Measurements from ENCODE around the gene GALK2. TPM values are rescaled to one million over a fixed set of nuclear protein-coding genes. Genes with fewer than 3 reads are reported as not detected.
A peak's percentile ranks its signal among the peaks of the same experiment; 100 is the strongest.

Gene GALK2
- total and polyA plus RNA-seq, 2 experiments from 2014 or later = 27.5 to 28.1 TPM

- Histone ChIP-seq H3K36me3 (no peaks in the 10 kb centered on the region), H3K27me3 (no peaks in the 10 kb centered on the region), H3K4me1 (ENCODE audit: low read depth) (no peaks in the 10 kb centered on the region), H3K4me3 (no peak overlapping the region), H3K27ac (no peak overlapping the region), H3K9me3 (ENCODE audit: low read depth) (no peaks in the 10 kb centered on the region)
- TF ChIP-seq CTCF (IDR thresholded peaks at IDR 0.05; ENCODE audit: low read depth, low read length) = no peak
- DNase-seq (ENCODE audit: low read depth in 1 of 2, low spot score in 1 of 2) = no peak
Measured at GRCh38 chr15:49229922-49230321, 59.9 kb downstream of the GALK2 start.

GRCh38 chr15:49232236-49232806 lies 62.3 kb downstream of the GALK2 start:
- no peak for DNase-seq (ENCODE audit: low read depth in 1 of 2, low spot score in 1 of 2)
- Histone ChIP-seq H3K4me3 (no peak overlapping the region), H3K36me3 (no peaks in the 10 kb centered on the region), H3K9me3 (ENCODE audit: low read depth) (no peaks in the 10 kb centered on the region), H3K4me1 (ENCODE audit: low read depth) (no peaks in the 10 kb centered on the region), H3K27ac (no peak overlapping the region), H3K27me3 (no peaks in the 10 kb centered on the region)
- no peak for TF ChIP-seq CTCF (IDR thresholded peaks at IDR 0.05; ENCODE audit: low read depth, low read length)

- TF ChIP-seq CTCF (IDR thresholded peaks at IDR 0.05; ENCODE audit: low read depth, low read length) = peak; percentile 73
- no peak overlapping the region for H3K27ac ChIP-seq
- no peaks in the 10 kb centered on the region for H3K9me3 ChIP-seq (ENCODE audit: low read depth)
- no peak overlapping the region for H3K4me3 ChIP-seq
- DNase-seq (ENCODE audit: low read depth in 1 of 2, low spot score in 1 of 2) = peak; percentile 65 to 92
- peaks cover 7% of the 10 kb centered on the region for H3K4me1 ChIP-seq (ENCODE audit: low read depth)
- no peaks in the 10 kb centered on the region for H3K36me3 ChIP-seq
- H3K27me3 ChIP-seq = no peaks in the 10 kb centered on the region
Measured at GRCh38 chr15:49235446-49236124, 65.5 kb downstream of the GALK2 start.

- Histone ChIP-seq H3K27me3 (no peaks in the 10 kb centered on the region), H3K4me3 (no peak overlapping the region), H3K9me3 (ENCODE audit: low read depth) (no peaks in the 10 kb centered on the region), H3K4me1 (ENCODE audit: low read depth) (peaks cover 7% of the 10 kb centered on the region), H3K36me3 (no peaks in the 10 kb centered on the region), H3K27ac (no peak overlapping the region)
- DNase-seq (ENCODE audit: low read depth in 1 of 2, low spot score in 1 of 2) = no peak
- TF ChIP-seq CTCF (IDR thresholded peaks at IDR 0.05; ENCODE audit: low read depth, low read length) = no peak
Measured at GRCh38 chr15:49236869-49237268, 66.8 kb downstream of the GALK2 start.

GRCh38 chr15:49238342-49238741 lies 68.3 kb downstream of the GALK2 start:
- DNase-seq (ENCODE audit: low read depth in 1 of 2, low spot score in 1 of 2) = peak; percentile 35 to 92
- Histone ChIP-seq H3K4me1 (ENCODE audit: low read depth) (peaks cover 7% of the 10 kb centered on the region), H3K4me3 (no peak overlapping the region), H3K9me3 (ENCODE audit: low read depth) (no peaks in the 10 kb centered on the region), H3K27ac (no peak overlapping the region), H3K27me3 (no peaks in the 10 kb centered on the region), H3K36me3 (no peaks in the 10 kb centered on the region)
- no peak for TF ChIP-seq CTCF (IDR thresholded peaks at IDR 0.05; ENCODE audit: low read depth, low read length)

Measured in cardiac muscle cell (in vitro differentiated cells and primary cell).